ENCODE data around the gene NOC3L. TPM values are rescaled to one million over a fixed set of nuclear protein-coding genes. Genes with fewer than 3 reads are reported as not detected.

NOC3L gene
- total and polyA plus RNA-seq, 2 of the 4 experiments (the other 2 are of a cell fraction): 11.9 to 26.5 TPM

DNA sequence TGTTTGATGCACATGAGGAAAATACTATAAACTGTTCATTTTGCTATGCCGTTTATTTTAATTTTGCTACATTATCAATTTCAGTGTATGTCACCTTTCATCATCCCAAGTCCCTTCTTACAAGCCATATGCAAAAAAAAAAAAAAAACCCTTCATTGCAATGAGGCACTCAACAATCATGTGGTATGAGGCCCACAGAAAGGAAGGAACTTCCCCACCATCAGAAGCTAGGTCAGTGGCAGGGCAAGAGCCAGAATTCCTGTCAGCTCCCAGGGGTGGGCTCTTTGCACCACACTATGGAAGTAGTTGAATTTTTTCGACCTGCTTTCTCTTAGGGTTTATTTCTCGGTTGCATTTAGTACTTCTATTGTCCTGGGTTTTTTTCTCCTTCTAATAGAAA, 75.4 kb downstream of the NOC3L start:
- H2BK20ac ChIP-seq (ENCODE audit: low read depth, low read length): peak overlapping the region; percentile 10; the same call in 1 of the 2 replicates
- H3K23ac ChIP-seq (ENCODE audit: low read depth, low read length): 0 out of 2 replicates have a peak overlapping the region, but pooled peaks have one; percentile 55
- H3K9ac ChIP-seq (ENCODE audit: low read depth, low read length): no peak overlapping the region
- H3K9me1 ChIP-seq (ENCODE audit: insufficient read depth, low read length): 0 out of 2 replicates have a peak, but pooled peaks cover 2% of the 10 kb centered on the region
- no peak overlapping the region for H2BK5ac ChIP-seq (ENCODE audit: low read depth, low read length, poor library complexity, severe bottlenecking)
- H3K4ac ChIP-seq (ENCODE audit: low read depth, low read length): peak overlapping the region; percentile 56; the same call in 1 of the 2 replicates
- no peak for ATAC-seq (ENCODE audit: low read depth)
- no peak overlapping the region for H2BK15ac ChIP-seq (ENCODE audit: low read depth, low read length)
- no peak overlapping the region for H3K4me3 ChIP-seq (ENCODE audit: insufficient read depth, low read depth, low read length)
- no CpG with 5 or more reads among the region's 3 CpGs for WGBS, 2 experiments (ENCODE audit: extremely low coverage in 2 of 2, insufficient read length in 1 of 2)
- H3K4me2 ChIP-seq (ENCODE audit: low read depth, low read length): no peak overlapping the region
- no peaks in the 10 kb centered on the region for H3K27me3 ChIP-seq (ENCODE audit: control insufficient read depth, insufficient read depth, low read length)
- no peak overlapping the region for H4K8ac ChIP-seq (ENCODE audit: low read depth in 2 of 2, low read length in 2 of 2)
- H2AK5ac ChIP-seq (ENCODE audit: low read depth, low read length): no peak overlapping the region
- H3K27ac ChIP-seq (ENCODE audit: insufficient read depth, low read length): no peak overlapping the region
- H3K14ac ChIP-seq (replicated peaks; ENCODE audit: low read depth, low read length): no peak overlapping the region; the same call in 1 of the 2 replicates
- H2AFZ ChIP-seq (replicated peaks; ENCODE audit: low read length, poor library complexity): no peak overlapping the region
- H3K9me3 ChIP-seq (ENCODE audit: control insufficient read depth, insufficient read depth, low read length): no peaks in the 10 kb centered on the region
- BruUV-seq (replicated peaks): no TSS peak
- no peaks in the 10 kb centered on the region for H4K20me1 ChIP-seq (ENCODE audit: insufficient read depth, low read length)
- in situ Hi-C loops (cut with MboI; ENCODE audit: low sequenced_read_pairs): no loop called here
- intact Hi-C loops (cut with micrococcal nuclease): no loop called here
- H4K5ac ChIP-seq (ENCODE audit: low read depth, low read length): no peak overlapping the region
- no peaks in the 10 kb centered on the region for H3K79me1 ChIP-seq (ENCODE audit: low read depth in 1 of 2, low read length in 2 of 2)
- ChIA-PET POLR2A (ENCODE audit: unreplicated experiment) (no interaction called here), CTCF (no interaction called here)
- TF ChIP-seq MAZ (IDR thresholded peaks at IDR 0.05; ENCODE audit: borderline replicate concordance, low read depth, low read length): no peak
- H3K4me1 ChIP-seq (ENCODE audit: control insufficient read depth, insufficient read depth, low read length): peaks cover 7% of the 10 kb centered on the region
- H2BK120ac ChIP-seq (ENCODE audit: low read depth, low read length): peak overlapping the region; percentile 52; the same call in 1 of the 2 replicates
- no peak overlapping the region for H4K91ac ChIP-seq (ENCODE audit: insufficient read depth, low read depth, low read length)
- H3K56ac ChIP-seq (ENCODE audit: extremely low read depth, insufficient read depth, low read length): no peak overlapping the region
- H3K18ac ChIP-seq (ENCODE audit: low read depth, low read length): 0 out of 2 replicates have a peak overlapping the region, but pooled peaks have one; percentile 20
- H3K36me3 ChIP-seq (ENCODE audit: control insufficient read depth, insufficient read depth, low read length): no peaks in the 10 kb centered on the region
- dilution Hi-C loops (cut with HindIII; ENCODE audit: low sequenced_read_pairs, unreplicated experiment): no loop called here
- no peak for DNase-seq
- H2AK9ac ChIP-seq (replicated peaks; ENCODE audit: low read depth, low read length, poor library complexity): no peak overlapping the region
